ENCODE results near the gene DAGLA.

GRCh38 chr11:61683961-61684869 is 4.0 kb downstream of the DAGLA start:
- TF ChIP-seq CTCF (IDR thresholded peaks at IDR 0.05) (no peak), POLR2A (IDR thresholded peaks at IDR 0.05) (no peak)
